Measurements from ENCODE around the gene CAMK4.
"Not testable (repeated sequence)": the region's sequence is repeated elsewhere in the genome, so short reads cannot be mapped to it uniquely, and the experiment has no call there.

CAMK4 gene

DNA sequence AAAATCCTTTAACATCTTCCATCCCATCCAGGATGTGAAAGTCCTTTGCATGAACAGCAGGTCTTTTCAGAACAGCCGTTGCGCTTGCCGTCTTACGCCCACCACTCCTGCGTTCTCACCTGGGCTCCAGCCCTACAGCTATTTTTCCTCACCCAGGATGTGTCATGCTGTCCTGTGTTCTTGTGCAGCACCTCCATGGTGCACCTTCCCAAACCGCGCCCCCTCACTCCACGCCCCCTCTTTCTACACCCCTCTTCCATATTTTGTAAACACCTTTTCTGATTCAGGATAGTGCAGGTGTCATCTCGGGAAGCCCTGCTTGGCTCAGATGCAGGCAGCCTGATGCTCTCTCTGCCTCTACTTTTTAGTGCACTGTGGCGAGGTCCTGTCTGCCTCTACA, 18.4 kb downstream of the CAMK4 start:
- no peaks in the 10 kb centered on the region for H3K36me3 ChIP-seq (ENCODE audit: insufficient read depth, low read depth, low read length)
- no peaks in the 10 kb centered on the region for H3K27me3 ChIP-seq (ENCODE audit: insufficient read depth, low read length)
- H3K9ac ChIP-seq (ENCODE audit: low read depth, low read length), result no peak overlapping the region
- no peaks in the 10 kb centered on the region for H3K9me3 ChIP-seq (ENCODE audit: insufficient read depth, low read depth, low read length)
- H3K4me3 ChIP-seq (ENCODE audit: low read length), result no peak overlapping the region
- H3K4me1 ChIP-seq (ENCODE audit: insufficient read depth, low read length), result no peaks in the 10 kb centered on the region
- H3K27ac ChIP-seq (ENCODE audit: low read length), result no peak overlapping the region

DNA sequence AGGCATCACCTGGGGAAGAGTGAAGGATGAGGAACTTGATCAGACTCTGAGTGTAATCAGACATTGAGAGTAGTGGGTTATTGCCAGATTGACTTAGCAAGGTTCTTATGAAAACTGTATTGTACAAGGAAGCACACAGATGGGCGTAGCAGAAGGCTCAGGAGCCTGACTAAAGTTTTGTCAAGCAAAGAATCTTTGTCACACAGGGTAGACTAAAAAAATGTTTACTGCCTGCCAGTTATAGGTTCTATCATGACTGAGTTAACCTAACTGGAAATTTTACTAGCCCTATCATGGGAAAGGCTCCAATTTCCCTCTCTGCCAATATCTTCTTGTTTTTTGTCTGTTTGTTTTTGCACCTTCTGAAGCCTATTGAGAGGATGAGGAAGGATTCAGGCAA, 19.1 kb downstream of the CAMK4 start:
- Histone ChIP-seq H3K4me1 (ENCODE audit: insufficient read depth, low read length) (no peaks in the 10 kb centered on the region), H3K9ac (ENCODE audit: low read depth, low read length) (no peak overlapping the region), H3K9me3 (ENCODE audit: insufficient read depth, low read depth, low read length) (no peaks in the 10 kb centered on the region), H3K4me3 (ENCODE audit: low read length) (no peak overlapping the region), H3K27ac (ENCODE audit: low read length) (no peak overlapping the region), H3K27me3 (ENCODE audit: insufficient read depth, low read length) (no peaks in the 10 kb centered on the region), H3K36me3 (ENCODE audit: insufficient read depth, low read depth, low read length) (no peaks in the 10 kb centered on the region)

DNA sequence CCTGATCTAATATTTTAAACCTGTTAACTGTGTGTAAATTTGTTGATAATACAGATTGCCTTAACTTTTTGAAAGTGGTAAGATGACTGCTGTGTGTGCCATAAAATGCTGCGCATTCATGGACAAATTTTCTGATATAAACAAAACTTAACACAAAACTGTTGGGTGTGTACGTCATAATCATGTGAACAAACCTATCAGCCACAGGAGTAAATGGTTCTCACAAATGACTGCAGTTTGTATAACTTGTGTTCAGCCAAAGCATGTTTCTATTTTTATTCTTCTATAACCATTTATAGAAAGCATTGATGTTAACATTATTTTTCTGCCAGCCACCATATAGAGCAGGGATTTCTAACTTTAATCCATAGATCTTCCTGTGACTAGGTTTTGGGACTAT, 21.5 kb downstream of the CAMK4 start:
- no peaks in the 10 kb centered on the region for H3K36me3 ChIP-seq (ENCODE audit: insufficient read depth, low read depth, low read length)
- no peak overlapping the region for H3K4me3 ChIP-seq (ENCODE audit: low read length)
- no peaks in the 10 kb centered on the region for H3K27me3 ChIP-seq (ENCODE audit: insufficient read depth, low read length)
- no peak overlapping the region for H3K27ac ChIP-seq (ENCODE audit: low read length)
- H3K9ac ChIP-seq (ENCODE audit: low read depth, low read length), result no peak overlapping the region
- H3K9me3 ChIP-seq (ENCODE audit: insufficient read depth, low read depth, low read length), result no peaks in the 10 kb centered on the region
- H3K4me1 ChIP-seq (ENCODE audit: insufficient read depth, low read length), result no peaks in the 10 kb centered on the region

DNA sequence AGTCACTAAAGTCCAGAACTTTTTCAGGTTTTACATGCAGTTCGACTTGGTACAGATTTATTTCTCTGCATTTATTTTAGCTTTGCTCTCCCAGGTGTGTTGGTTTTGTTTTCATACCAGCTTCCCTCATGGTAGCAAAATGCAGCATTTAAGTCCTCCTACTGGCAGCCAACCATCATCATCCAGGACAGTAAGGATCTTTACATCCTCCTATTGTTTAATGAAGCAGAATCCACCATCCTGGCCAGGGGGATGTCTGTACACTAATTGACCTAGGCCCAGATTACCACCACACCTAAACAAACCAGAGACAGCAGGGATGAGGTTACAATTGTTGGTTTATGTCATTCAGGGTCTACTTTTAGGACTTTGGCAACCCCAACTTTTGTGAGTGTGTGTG, 22.3 kb downstream of the CAMK4 start:
- H3K36me3 ChIP-seq (ENCODE audit: insufficient read depth, low read depth, low read length), result no peaks in the 10 kb centered on the region
- H3K4me1 ChIP-seq (ENCODE audit: insufficient read depth, low read length), result no peaks in the 10 kb centered on the region
- H3K4me3 ChIP-seq (ENCODE audit: low read length), result no peak overlapping the region
- no peak overlapping the region for H3K27ac ChIP-seq (ENCODE audit: low read length)
- no peaks in the 10 kb centered on the region for H3K9me3 ChIP-seq (ENCODE audit: insufficient read depth, low read depth, low read length)
- H3K27me3 ChIP-seq (ENCODE audit: insufficient read depth, low read length), result no peaks in the 10 kb centered on the region
- H3K9ac ChIP-seq (ENCODE audit: low read depth, low read length), result no peak overlapping the region

DNA sequence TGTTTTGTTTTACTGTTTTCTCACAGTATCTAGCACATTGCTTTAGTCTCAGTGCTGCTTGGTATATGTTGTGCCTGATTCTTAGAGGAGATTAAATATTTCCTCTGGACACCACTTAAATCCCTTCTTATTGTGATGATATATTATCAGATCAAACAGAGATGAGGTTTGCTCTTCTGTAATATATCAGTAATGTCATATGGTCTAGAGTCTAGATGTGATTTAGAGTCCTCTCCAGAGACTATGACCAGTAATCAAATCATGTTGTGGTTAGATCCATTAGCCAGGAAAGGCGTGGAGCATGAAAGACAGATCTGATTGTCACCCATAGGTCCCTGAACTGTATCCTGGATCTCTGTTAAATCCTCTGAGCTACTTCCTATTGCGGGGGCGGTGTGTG, 24.4 kb downstream of the CAMK4 start:
- H3K27ac ChIP-seq (ENCODE audit: low read length), result no peak overlapping the region
- no peak overlapping the region for H3K4me3 ChIP-seq (ENCODE audit: low read length)

DNA sequence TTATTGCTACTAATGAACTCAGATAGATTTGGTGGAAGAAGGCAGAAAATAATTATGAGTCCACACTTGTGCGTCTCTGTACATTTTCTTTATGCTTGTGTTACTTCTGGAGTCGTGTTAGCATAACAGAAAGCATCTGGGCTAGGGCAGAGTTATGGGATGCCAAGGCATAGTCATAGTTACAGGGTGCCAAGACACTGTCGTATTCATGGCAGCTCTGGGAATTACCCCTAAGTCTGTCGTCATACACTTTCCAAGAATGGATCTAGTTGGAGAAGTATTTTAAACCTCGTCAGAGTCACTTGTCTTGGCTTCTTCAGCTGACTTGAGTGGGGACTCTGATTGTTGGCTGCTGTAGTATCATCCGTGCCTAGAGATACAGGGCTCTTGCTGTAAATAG, 27.7 kb downstream of the CAMK4 start:
- H3K4me3 ChIP-seq (ENCODE audit: low read length), result no peak overlapping the region
- no peak overlapping the region for H3K27ac ChIP-seq (ENCODE audit: low read length)
- H3K27me3 ChIP-seq (ENCODE audit: insufficient read depth, low read length), result no peaks in the 10 kb centered on the region
- H3K9me3 ChIP-seq (ENCODE audit: insufficient read depth, low read depth, low read length), result no peaks in the 10 kb centered on the region
- H3K36me3 ChIP-seq (ENCODE audit: insufficient read depth, low read depth, low read length), result no peaks in the 10 kb centered on the region
- H3K9ac ChIP-seq (ENCODE audit: low read depth, low read length), result no peak overlapping the region
- H3K4me1 ChIP-seq (ENCODE audit: insufficient read depth, low read length), result no peaks in the 10 kb centered on the region

More for the DNA sequence above, 24.4 kb downstream of the CAMK4 start:
- no peak overlapping the region for H3K9ac ChIP-seq (ENCODE audit: low read depth, low read length)
- H3K4me1 ChIP-seq (ENCODE audit: insufficient read depth, low read length), result no peaks in the 10 kb centered on the region
- no peaks in the 10 kb centered on the region for H3K9me3 ChIP-seq (ENCODE audit: insufficient read depth, low read depth, low read length)
- H3K36me3 ChIP-seq (ENCODE audit: insufficient read depth, low read depth, low read length), result no peaks in the 10 kb centered on the region
- no peaks in the 10 kb centered on the region for H3K27me3 ChIP-seq (ENCODE audit: insufficient read depth, low read length)

DNA sequence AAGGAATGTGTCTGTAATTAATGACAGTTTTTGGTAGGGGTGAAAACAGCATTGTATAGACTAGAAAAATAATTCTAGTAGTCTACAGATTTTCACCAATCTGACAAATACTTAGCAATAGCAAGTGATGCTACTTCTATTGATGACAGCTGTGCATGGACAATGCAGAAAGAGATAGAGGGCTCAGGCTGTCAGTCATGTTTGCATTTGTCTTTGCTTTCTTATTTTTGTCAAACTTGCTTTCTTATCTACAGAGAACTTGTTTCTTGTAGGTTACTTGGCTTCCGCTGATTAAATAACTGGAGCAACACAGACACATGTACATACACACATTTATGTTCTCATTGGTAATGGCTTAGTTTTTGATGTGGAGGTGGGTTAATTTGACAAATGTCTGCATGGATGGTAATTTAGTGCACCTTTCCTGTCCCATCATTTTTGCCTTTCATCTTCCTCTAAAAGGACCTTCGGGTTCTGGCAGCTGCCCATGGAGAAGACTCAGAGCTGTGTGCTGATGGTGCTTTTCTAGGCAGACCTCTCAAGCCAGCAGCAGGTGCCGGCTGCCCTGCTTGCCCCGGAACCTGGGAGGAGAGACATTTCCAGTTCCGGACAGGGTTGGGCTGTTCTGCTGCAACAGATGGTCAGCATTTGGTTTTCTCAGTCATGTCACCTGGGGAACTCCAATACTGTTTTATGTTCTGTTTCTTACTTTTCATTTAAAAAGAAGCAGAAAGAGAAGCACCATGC, 28.8 kb downstream of the CAMK4 start:
- H3K27me3 ChIP-seq (ENCODE audit: insufficient read depth, low read length), result no peaks in the 10 kb centered on the region

DNA sequence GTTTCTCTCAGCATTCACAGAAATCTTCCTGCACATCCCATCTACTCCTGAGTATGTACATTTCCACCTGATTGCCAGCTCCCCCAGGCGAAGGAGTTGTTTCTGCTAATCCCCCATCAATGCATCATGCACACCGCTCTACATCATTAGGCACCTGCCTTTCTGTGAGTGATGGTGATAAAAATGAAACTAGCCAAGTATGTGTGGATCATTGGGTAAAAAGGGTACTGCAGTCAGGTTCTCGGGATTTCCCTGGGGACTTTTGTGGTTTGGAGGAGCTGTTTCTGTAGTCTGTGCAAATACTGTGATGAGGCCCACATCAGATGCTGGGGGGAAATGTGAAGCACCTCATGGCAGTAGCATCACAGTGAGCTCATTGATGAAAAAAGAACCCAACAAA, 30.4 kb downstream of the CAMK4 start:
- H3K4me1 ChIP-seq (ENCODE audit: insufficient read depth, low read length), result no peaks in the 10 kb centered on the region
- no peak overlapping the region for H3K9ac ChIP-seq (ENCODE audit: low read depth, low read length)
- H3K9me3 ChIP-seq (ENCODE audit: insufficient read depth, low read depth, low read length), result peaks cover 4% of the 10 kb centered on the region; the same call in 1 of the 2 replicates
- H3K36me3 ChIP-seq (ENCODE audit: insufficient read depth, low read depth, low read length), result no peaks in the 10 kb centered on the region
- no peaks in the 10 kb centered on the region for H3K27me3 ChIP-seq (ENCODE audit: insufficient read depth, low read length)
- no peak overlapping the region for H3K4me3 ChIP-seq (ENCODE audit: low read length)
- no peak overlapping the region for H3K27ac ChIP-seq (ENCODE audit: low read length)

More for the DNA sequence above, 28.8 kb downstream of the CAMK4 start:
- H3K4me3 ChIP-seq (ENCODE audit: low read length), result no peak overlapping the region
- H3K36me3 ChIP-seq (ENCODE audit: insufficient read depth, low read depth, low read length), result no peaks in the 10 kb centered on the region
- no peak overlapping the region for H3K9ac ChIP-seq (ENCODE audit: low read depth, low read length)
- no peak overlapping the region for H3K27ac ChIP-seq (ENCODE audit: low read length)
- peaks cover 4% of the 10 kb centered on the region; the same call in 1 of the 2 replicates for H3K9me3 ChIP-seq (ENCODE audit: insufficient read depth, low read depth, low read length)
- no peaks in the 10 kb centered on the region for H3K4me1 ChIP-seq (ENCODE audit: insufficient read depth, low read length)

DNA sequence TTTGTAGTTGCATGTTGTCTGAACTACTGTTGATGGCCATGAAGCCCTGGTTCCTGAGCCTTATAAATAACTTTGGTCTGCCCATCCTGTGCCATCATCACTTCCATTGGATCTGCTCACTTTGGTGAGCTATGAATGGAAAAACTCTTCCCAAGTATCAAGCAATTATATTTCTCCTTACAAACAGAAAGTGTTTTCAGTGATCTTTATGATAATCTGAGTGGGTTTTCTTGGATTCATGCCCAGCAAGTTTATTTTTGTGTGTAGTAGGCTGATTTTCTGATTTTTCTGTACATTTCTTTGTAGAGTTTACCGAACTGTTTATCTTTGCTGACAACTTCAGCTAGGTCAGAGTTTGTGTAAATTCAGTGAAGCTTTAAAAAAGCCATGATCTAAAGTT, 31.0 kb downstream of the CAMK4 start:
- Histone ChIP-seq H3K27ac (ENCODE audit: low read length) (no peak overlapping the region), H3K4me1 (ENCODE audit: insufficient read depth, low read length) (no peaks in the 10 kb centered on the region), H3K9ac (ENCODE audit: low read depth, low read length) (no peak overlapping the region), H3K4me3 (ENCODE audit: low read length) (no peak overlapping the region), H3K9me3 (ENCODE audit: insufficient read depth, low read depth, low read length) (peaks cover 4% of the 10 kb centered on the region; the same call in 1 of the 2 replicates), H3K27me3 (ENCODE audit: insufficient read depth, low read length) (no peaks in the 10 kb centered on the region), H3K36me3 (ENCODE audit: insufficient read depth, low read depth, low read length) (no peaks in the 10 kb centered on the region)

DNA sequence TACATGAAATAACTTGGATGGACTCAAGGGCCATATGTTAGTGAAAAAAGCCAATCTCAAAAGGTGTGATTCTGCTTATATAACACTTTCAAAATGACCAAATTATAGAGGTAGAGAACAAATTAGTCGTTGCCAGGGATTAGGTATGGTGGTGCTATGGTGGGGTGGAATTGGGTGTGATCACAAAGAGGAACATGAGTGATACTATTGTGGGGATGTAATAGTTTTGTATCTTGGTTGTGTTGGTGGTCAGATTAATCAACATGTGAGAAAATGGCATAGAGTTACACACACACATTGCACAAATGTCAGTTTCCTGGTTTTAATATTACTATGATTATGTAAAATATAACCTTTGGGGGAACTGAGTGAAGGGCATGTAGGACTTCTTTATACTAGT, 31.9 kb downstream of the CAMK4 start:
- peaks cover 3% of the 10 kb centered on the region; the same call in 1 of the 2 replicates for H3K27me3 ChIP-seq (ENCODE audit: insufficient read depth, low read length)
- H3K4me3 ChIP-seq (ENCODE audit: low read length), result no peak overlapping the region
- H3K36me3 ChIP-seq (ENCODE audit: insufficient read depth, low read depth, low read length), result no peaks in the 10 kb centered on the region
- H3K4me1 ChIP-seq (ENCODE audit: insufficient read depth, low read length), result no peaks in the 10 kb centered on the region
- no peak overlapping the region for H3K9ac ChIP-seq (ENCODE audit: low read depth, low read length)
- H3K27ac ChIP-seq (ENCODE audit: low read length), result no peak overlapping the region
- H3K9me3 ChIP-seq (ENCODE audit: insufficient read depth, low read depth, low read length), result peaks cover 4% of the 10 kb centered on the region; the same call in 1 of the 2 replicates

DNA sequence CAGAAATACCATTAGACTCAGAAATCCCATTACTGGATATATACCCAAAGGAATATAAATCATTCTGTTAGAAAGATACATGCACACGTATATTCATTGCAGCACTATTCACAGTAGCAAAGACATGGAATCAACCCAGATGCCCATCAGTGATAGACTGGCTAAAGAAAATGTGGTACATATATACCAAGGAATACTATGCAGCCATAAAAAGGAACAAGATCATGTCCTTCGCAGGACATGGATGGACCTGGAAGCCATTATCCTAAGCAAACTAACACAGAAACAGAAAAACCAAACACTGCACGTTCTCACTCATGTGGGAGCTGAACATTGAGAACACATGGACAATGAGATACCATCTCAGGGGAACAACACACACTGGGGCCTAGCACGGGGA, 33.4 kb downstream of the CAMK4 start:
- H3K4me3 ChIP-seq (ENCODE audit: low read length); H3K9ac ChIP-seq (ENCODE audit: low read depth, low read length); H3K27ac ChIP-seq (ENCODE audit: low read length); H3K36me3 ChIP-seq (ENCODE audit: insufficient read depth, low read depth, low read length); H3K9me3 ChIP-seq (ENCODE audit: insufficient read depth, low read depth, low read length); H3K4me1 ChIP-seq (ENCODE audit: insufficient read depth, low read length): not testable (repeated sequence)
- H3K27me3 ChIP-seq (ENCODE audit: insufficient read depth, low read length), result peaks cover 14% of the 10 kb centered on the region; the same call in 1 of the 2 replicates

DNA sequence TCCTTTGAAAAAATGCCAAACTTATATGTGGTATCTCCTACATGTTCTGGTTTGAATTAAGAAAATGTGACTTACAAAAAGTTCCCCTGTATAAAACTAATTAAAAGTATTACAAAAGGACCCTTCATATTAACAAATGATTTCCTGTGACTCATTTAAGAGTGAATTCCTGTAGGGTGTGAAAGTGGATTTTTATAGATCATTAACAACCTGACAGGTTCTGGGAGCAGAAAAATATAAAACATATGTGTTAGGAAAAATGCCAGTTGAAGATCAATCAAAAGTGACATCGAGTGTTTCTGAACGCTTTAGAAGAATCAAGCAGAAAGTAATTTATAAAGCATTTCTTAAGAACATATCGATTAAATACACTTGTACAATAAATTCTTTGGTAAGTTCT, 35.5 kb downstream of the CAMK4 start:
- Histone ChIP-seq H3K36me3 (ENCODE audit: insufficient read depth, low read depth, low read length) (no peaks in the 10 kb centered on the region), H3K27ac (ENCODE audit: low read length) (no peak overlapping the region), H3K4me1 (ENCODE audit: insufficient read depth, low read length) (no peaks in the 10 kb centered on the region), H3K27me3 (ENCODE audit: insufficient read depth, low read length) (peaks cover 14% of the 10 kb centered on the region; the same call in 1 of the 2 replicates), H3K4me3 (ENCODE audit: low read length) (no peak overlapping the region), H3K9ac (ENCODE audit: low read depth, low read length) (no peak overlapping the region), H3K9me3 (ENCODE audit: insufficient read depth, low read depth, low read length) (peaks cover 4% of the 10 kb centered on the region; the same call in 1 of the 2 replicates)

Data from iPS-20b (cell line).